GM03348 (cell line): ENCODE measurements around the gene ALK.

Experiments
- DNase-seq: peaks from one replicate; pipeline ENCODE4 v3.0.0; 2012; ENCODE audit warnings: low spot score

Gene ALK

GRCh38 chr2:29573612-29574011 is 347.8 kb downstream of the ALK start:
- no peak for DNase-seq

DNA sequence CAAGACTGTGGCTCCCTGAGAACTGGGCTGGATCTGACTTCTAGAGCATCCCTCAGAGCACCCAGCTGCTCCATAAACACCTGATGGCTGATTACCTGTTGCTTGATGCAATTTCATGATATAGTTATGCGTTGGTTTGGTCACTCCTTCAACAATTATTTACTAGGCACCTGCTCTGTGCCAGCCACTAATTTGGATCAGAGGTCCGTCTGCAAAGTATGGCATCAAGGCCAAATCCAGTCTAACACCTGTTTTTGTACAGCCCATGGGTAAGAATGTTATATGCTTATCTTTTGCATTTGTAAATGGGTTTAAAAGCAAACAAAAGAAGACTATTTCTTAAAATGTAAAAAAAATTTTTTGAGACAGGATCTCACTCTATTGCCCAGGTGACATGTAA is 348.2 kb downstream of the ALK start:
- no peak for DNase-seq

GRCh38 chr2:29570539-29570938 is 350.8 kb downstream of the ALK start:
- DNase-seq = no peak

GRCh38 chr2:29567906-29568520 is 353.4 kb downstream of the ALK start:
- DNase-seq = no peak

DNA sequence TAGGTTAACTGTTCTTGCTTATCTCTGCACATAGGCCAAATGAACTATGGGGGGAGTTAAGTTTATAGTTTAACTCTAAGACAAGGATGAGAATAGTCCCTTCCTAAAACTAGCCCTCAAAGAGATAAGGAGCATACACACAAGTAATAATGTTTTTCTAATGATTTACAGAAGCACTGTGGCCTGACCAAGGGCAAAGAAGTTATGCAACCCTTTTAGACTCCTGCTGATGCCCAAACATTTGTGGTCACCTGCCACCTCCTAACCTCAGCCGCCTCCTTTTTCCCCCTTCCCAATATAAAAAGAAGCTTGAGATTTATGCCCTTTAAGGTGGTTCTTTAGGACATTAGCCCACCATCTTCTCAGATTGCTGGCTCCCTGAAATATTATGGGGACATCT is 357.7 kb downstream of the ALK start:
- DNase-seq = no peak

- no peak for DNase-seq
These were observed 358.5 kb downstream of the ALK start for GRCh38 chr2:29562896-29563295.

DNA sequence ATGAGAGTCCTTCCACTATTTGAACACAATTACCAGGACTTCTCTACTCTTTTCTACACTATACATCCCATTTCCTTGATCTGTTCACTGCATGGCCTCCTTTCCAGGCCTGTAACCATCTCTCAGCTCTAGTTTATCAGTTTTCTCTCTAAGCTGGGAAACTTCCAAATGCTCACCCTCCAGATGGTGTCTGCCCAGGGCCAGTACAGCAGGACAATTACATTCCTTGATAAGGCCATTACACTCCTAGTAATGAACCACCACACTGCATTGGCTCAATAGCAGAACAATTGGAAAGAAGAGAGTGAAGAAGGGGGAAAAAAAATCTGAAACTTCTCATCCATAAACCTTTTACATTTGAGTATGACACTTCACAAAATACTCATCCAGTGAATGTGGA is 359.1 kb downstream of the ALK start:
- DNase-seq = no peak

- no peak for DNase-seq
These were observed 359.8 kb downstream of the ALK start for GRCh38 chr2:29561628-29562027.

- DNase-seq = no peak
These were observed 360.2 kb downstream of the ALK start for GRCh38 chr2:29561181-29561580.

DNA sequence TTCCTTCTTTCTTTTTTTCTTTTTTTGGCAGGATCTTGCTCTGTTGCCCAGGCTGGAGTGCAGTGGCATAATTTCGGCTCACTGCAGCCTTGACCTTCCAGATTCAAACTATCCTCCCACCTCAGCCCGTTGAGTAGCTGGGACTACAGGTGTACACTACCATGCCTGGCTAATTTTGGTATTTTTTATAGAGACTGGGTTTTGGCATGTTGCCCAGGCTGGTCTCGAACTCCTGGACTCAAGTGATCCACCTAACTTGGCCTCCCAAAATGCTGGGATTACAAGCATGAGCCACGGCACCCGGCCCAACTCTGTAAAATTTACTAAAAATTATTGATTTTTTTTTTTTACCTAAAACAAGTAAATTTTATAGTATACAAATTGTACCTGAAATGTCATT is 360.8 kb downstream of the ALK start:
- no peak for DNase-seq

- DNase-seq = no peak
These were observed 361.4 kb downstream of the ALK start for GRCh38 chr2:29560030-29560429.

DNA sequence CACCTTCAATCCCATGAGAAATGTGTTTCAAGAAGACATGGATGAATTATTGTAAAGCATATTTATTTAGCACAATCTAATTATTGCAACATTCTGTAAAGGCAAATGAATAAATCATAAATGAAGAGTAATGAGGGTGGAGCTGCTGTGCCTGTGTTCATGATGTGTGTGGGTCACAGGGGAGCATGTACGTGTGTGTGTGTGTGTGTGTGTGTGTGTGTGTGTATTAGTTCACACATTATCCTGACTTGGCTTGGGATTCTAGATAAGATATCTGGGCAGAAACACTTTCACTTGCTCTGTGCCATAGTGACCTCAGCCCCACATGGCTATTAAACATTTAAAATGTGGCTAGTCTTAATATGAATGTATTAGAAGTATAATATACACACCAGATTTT is 361.8 kb downstream of the ALK start:
- DNase-seq = no peak

- DNase-seq = no peak
These were observed 363.3 kb downstream of the ALK start for GRCh38 chr2:29558097-29558496.

DNA sequence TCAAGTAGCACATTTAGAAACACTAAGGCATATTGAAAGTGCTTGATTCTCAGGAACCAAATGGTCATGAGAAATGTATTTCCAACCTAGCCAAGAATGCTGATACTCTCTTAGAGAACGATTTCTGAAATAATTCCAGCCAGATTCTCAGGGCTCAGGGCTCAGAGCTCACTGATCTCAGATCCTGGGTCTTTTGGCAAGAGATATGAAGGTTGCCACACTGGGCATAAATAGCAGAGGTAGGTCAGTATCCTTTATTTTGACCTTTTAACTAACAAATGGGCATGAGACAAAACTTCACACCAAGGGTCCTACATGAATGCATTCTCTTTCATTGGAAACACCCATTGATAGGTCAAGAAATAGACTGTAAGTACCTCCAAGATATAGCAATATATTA is 364.1 kb downstream of the ALK start:
- DNase-seq = no peak

- DNase-seq = no peak
These were observed 372.4 kb downstream of the ALK start for GRCh38 chr2:29549069-29549380.

DNA sequence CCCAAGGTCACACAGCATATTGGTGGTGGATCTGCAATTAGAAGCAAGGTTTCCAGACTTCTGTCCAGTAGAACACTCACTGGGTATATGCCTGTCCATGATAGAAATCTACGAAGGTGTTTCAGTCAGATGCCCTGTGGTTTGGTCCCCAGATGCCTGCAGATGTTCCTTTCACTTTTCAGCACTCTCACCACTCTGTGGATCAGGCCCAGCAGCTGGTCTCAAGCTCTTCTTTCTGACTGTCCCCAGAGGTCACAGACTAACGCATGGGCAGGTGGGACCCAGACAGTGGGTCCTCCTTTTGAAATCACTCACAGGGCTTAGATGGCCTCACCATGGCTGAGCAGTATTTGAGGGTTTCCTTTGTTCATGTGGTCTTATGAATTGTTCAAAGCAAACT is 376.5 kb downstream of the ALK start:
- DNase-seq = no peak

GRCh38 chr2:29544031-29544430 is 377.4 kb downstream of the ALK start:
- no peak for DNase-seq

DNA sequence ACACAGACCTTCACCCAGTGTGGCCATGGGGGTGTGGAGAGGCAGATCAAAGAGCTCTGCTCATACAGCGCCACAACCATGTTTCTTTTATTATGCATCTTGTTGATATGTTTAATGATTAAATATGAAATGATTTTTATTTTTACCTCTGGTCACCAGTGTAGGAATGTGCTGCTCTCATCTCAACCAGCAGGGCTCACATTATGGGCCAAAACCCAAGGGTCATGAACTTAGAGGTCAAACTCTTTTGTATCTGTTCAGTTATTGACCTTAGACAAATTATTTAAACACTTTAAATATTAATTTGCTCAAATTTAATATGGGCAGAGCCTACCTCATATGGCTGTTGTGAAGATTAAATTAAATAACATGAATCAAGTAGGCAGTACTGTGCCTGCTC is 386.2 kb downstream of the ALK start:
- DNase-seq = no peak

GRCh38 chr2:29532436-29532835 is 388.9 kb downstream of the ALK start:
- no peak for DNase-seq

- DNase-seq = no peak
These were observed 389.8 kb downstream of the ALK start for GRCh38 chr2:29531626-29532025.

DNA sequence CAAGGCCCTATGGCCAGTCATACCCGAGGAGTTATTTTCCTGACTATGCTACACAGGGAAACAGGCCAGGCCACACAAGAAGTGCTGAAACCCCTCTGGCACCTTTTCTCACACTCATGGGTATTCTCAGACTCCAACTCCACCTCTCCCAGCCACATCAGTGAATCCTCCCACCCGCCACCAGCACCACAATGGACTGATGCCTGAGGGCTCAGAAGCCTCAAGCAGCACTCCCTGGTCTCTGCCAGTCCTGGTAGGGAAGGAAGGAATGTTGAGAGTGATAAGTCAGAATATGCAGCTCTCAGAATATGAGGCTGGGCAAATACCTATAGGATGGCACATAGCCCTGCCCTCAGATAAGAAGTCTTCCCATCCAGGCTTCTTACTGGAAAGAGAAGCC is 391.1 kb downstream of the ALK start:
- no peak for DNase-seq

GRCh38 chr2:29528891-29529520 is 392.4 kb downstream of the ALK start:
- peak; percentile 67 for DNase-seq

- no peak for DNase-seq
These were observed 393.0 kb downstream of the ALK start for GRCh38 chr2:29528371-29528770.

DNA sequence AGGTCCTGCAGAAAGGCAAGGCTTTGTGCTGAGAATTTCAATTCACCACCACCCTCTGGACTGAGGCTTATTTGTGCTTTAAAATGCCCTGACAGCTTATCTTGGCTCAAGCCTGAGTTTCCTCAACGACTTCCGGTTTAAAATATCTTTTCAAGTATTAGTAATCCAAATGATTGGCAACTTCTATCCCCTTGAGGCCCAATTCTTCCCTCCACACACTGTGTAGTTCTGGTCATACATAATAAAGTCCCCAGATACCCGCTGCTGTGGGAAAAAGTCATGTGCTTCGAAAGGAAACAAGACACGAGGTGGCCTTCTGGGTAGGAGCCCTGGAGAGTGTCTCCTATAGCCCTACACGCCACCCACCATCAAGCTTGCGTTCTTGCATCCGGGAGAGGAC is 393.4 kb downstream of the ALK start:
- no peak for DNase-seq
